Stimulated activated CD8-positive, alpha-beta memory T cell treated with anti-CD3 and anti-CD28 coated beads, Interleukin-12 subunit alpha, Interleukin-12 subunit beta, amount 100 ng/mL, for 24 hours (primary cell): ENCODE measurements around the gene USP22.
"Not testable (repeated sequence)": the region's sequence is repeated elsewhere in the genome, so short reads cannot be mapped to it uniquely, and the experiment has no call there.

ENCODE experiments used
- DNase-seq: peaks from one replicate; pipeline ENCODE4 v3.0.0-alpha.2; 2020; ENCODE audit errors: extremely low read depth

USP22 gene

DNA sequence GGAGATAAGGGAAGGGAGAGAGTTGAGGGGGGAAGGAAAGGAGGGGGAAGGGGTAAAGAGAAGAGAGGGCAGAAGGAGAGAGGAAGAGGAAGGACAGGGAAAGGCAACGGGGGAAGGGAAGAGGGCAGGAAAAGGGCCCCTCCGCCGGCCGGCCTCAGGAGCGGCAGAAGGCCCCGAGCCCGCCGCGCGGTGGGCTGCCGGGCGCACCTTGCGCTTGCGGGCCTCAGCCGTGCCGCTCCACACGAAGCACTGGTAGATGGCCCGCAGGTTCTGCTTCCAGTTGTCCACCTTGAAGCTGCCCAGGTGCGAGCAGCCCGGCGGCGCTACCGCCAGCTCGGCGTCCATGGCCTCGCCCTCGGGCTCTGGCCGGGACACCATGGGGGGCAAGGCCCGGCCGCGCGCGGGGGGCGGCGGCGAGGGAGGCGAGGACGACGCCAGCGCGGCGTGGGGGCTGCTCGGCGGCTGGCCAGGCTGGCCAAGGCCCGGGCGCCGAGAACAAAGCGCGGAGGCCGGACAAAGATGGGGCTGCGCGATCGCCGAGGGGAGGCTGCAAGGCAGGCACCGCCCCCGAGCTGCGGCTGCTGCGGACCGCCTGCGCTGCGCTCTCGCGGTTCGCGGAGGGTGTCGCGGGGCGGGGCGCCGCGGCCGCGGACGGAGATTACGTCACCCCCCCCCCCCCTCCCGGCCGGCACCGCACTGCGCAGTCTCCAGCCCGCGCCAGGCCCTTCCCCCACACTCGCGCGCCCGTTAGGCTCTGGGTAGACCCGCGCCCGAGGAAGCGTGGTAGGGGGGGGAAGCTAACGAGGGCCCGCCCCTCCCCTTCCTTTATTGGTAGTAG lies at the start of gene USP22:
TSS of gene USP22 (minus strand) at position 554 of the 838 bp plus-strand sequence. CDS start at position 378, 176 bp downstream.
- DNase-seq, result no peak

DNA sequence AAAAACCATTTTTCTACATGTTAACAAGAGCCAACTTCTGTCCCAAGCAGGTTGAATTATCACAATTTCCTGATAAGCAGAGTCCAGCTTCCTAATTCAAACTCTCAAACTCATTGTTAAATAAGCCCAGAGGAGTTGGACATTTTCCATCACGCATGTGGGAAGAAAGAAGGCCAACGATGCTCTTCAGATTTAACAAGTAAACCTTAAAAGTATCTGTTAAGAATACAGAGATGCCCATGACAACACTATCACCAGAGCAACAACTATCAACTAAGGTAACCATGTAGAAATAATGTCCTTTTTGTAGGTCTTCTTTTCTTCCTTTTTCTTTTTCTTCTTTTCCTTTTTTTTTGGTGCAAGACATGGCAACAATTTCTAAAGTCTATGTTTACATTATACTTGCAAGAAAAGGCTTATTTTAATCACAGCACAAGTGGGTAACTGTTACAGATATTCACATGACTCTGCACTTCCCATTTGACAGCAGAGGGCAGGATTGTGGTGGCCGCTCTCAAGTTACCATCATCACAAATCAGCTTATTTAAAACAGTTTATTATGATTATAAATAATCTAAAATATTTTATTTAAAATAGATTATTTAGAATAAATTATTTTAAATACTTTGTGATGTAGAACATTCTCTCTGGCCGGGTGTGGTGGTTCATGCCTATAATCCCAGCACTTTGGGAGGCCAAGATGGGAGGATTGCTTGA lies 48.2 kb upstream of the USP22 start:
- no peak for DNase-seq

DNA sequence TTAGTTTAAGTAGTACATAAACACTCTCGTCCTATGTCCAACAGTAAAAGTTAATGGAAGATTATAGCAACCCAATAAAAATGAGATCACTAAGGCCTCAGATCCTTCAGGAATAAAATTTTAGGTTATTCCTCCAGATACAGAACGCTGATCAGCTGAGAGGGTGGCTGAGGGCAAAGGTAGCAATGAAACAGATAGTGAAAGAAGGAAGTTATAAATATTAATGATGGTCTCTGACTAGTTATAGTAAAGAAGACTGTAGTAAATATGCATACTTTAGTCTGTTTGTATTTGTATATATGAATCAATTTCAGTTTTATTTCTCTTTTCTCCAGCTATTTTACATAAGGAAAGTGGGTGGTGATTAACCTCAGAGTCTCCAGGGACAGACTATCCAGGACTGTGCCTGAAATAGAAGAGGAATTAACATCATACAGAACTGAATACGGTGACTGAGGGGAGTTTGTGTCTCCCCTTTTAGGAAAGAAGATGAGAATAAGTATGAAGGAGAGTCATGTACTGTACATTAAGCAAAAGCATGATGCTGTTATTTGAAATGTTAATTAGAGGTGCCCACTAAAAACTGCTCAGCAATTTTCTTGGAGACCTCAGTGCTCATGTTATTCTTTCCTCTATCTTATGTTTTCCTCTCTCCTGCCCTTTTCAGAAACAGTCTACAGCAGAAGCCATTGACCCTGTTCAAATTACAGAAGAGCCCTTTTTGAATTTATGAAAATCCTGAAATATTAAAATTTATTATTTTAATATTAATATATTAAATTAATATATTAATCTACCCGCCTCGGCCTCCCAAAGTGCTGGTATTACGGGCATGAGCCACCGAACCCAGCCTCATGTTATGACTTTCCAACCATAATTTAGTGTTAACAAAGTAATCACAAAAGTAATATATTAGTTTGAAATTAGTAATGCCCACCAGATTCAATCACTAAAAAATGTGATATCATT lies 47.4 kb upstream of the USP22 start:
- no peak for DNase-seq

DNA sequence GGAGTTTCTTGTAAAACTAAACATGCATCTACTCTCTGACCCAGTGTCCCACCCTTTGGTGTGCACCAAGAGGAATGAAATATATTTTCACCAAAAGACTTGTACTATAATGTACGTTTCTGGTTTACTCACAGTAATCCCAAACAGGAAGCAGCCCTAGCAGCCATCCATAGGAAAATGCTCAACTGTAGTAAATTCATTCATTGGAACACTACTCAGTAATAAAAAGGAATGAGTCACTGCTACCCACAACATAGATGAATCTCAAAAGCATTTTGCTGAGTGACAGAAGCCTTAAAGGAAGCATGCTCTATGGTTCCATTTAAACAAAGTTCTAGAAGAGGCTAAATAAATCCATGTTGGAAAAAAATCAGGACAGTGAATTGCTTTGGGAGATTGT lies 46.3 kb upstream of the USP22 start:
- no peak for DNase-seq

DNA sequence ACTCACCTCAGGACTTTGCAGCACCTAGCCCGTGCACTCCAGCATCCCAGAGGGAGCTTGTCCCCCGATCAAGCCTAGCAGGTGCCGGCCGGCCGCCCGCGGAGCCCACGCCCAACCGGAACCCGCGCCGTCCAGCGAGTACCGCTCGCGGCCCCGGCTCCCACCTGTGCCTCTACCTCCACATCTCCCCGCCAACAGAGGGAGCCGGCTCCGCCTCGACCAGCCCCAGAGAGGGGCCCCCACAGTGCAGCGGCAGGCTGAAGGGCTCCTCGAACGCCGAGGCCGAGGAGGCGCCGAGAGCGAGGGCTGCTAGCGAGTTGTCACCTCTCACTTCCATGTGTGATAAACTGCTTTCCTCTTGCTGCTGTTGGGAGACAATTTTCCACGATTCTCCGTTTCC lies 42.9 kb upstream of the USP22 start:
- DNase-seq, result no peak

DNA sequence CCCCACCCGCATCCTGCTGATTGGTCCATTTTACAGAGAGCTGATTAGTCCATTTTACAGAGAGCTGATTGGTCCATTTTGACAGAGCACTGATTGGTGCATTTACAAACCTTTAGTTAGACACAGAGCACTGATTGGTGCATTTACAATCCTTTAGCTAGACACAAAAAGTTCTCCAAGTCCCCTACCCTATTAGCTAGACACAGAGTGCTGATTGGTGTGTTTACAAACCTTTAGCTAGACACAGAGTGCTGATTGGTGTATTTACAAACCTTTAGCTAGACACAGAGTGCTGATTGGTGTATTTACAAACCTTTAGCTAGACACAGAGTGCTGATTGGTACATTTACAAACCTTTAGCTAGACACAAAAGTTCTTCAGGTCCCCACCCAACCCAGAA lies 42.5 kb upstream of the USP22 start:
- not testable (repeated sequence) for DNase-seq

DNA sequence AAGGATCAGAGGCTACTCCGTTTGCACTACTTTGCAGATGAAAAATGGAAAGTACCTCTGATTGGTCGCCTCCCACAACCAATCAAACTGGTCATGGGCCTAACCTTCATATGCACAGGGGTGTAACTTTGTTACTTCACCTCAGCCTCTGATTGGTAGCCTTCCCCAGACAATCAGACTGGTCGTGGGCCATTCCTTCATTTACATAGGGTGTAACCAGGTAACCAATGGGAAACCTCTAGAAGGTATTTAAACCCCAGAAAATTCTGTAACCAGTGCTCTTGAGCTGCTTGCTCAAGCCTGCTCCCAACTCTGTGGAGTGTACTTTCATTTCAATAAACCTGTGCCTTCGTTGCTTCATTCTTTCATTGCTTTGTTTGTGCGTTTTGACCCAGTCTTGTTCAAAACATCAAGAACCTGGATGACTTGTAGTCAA lies 39.2 kb upstream of the USP22 start:
- DNase-seq, result no peak

DNA sequence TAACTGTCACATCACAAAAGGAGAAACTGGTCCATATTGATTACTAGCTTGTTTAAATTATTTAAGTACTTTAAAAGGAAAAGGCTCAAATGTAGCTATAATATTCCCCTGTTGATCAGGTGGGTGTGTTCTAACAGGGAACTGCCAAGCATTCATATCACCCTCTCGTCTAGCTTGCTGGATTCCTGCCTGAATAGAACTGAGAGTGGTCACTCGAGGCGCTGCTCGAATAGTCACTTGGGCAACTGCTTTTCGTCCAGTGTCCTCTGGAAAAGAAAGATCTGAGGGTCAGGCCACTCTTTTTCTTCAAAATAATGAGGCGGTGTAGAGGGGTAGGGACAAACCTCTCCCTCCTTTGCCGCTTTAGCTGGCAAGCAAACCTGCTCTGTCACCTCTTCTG lies 36.4 kb upstream of the USP22 start:
- DNase-seq, result no peak

DNA sequence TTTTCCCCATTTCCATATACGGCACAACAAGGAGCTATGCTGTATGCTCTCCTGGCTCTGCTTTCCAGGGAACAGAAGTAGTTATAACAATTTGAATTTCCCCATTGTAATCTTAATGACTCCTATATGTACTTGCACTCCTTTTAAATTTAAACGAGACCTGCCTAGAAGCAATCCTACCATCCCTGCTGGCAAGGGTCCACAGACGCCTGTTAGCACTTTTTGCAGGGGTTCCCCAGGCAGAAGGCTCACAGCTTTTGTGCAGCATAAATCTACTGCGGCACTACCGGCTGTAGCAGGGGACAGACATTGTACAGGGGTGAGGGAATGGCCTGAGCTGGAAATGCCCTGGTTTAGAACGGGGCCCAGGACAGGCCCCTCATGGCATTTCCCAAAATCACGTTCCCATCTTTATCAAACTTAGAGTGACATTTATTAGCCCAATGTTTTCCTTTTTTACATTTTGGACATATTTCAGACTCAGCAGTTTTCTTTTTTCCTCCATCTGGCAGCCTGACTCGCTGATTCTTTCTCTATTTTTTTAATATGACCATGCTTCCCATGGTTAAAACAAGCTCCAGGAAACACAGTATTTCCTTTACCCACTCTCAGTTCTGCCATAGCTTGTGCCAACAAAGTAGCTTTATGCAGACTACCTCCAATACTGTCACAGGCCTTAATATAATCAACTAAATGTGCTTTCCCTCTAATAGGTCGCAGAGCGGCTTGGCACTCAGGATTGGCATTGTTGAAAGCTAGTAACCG lies 35.4 kb upstream of the USP22 start:
- DNase-seq, result no peak

DNA sequence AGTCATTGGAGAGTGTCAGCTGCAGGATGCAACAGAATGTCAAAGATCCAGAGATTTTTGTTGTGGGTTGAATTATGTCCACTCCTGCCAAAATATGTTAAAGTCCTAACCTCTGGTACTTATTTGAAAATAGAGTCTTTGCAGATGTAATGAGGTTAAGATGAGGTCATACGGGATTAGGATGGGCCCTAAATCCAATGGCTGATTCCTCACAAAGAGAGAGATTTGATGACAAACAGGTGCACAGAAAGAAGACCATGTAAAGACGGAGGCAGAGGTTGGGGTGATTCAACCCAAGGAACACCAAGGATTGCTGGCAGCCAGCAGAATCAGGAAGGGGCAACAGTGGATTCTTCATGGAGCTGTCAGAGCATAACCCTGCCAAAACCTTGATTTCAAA lies 34.5 kb upstream of the USP22 start:
- no peak for DNase-seq

DNA sequence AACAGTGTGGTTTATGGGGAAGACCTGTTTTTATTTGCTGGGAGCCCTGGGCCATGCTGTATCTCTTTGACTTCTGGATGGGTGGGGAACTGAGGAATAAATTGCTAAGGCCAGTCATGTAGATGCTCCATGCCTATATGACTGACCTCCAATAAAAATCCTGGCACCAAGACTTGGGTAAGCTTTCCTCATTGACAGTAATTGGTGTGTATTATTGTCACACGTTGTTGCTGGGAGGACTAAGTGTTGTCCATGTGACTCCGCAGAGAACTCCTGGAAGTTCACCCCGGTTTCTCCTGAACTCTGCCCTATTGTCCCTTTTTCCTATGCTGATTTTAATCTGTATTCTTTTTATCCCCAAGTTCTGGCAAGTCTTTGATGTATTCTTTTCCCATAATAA lies 33.4 kb upstream of the USP22 start:
- DNase-seq, result no peak

DNA sequence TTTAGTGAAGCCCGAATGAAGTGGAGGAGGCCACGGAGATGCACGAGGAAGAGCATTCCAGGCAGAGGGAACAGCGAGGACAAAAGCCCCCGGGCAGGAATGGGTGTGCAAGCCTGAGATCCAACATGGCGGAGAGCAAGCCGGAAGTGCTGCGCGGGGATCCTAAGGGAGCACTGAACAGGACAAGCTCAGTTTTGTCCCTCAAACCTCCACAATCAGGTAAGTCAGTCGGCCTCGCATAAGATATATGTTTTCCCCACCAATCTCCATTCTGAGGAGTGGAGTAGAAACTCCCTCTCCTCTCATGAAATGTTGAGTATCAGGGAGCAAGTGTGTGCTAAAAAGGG lies 32.9 kb upstream of the USP22 start:
- no peak for DNase-seq

DNA sequence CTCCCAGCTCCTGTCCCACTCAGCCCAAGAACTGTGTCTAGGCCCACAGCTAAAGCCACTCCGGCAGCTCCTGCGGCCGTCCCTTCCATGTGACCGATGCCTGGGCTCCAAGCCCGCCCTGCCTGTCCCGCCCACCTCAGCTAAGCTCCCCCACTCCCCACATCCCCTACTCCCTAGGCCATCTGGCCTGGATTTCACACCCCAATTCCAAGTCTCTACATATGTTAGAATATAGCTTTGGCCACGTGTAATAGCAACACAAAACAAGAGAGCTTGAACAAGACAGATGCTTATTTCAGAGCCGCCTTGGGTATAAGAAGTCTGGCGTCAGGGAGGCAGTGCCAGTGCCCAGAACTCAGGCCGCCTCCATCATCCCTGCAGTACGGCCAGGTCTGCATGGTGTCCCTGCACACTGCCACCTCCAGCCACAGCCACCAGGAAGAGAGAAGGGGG lies 30.0 kb upstream of the USP22 start:
- no peak for DNase-seq

DNA sequence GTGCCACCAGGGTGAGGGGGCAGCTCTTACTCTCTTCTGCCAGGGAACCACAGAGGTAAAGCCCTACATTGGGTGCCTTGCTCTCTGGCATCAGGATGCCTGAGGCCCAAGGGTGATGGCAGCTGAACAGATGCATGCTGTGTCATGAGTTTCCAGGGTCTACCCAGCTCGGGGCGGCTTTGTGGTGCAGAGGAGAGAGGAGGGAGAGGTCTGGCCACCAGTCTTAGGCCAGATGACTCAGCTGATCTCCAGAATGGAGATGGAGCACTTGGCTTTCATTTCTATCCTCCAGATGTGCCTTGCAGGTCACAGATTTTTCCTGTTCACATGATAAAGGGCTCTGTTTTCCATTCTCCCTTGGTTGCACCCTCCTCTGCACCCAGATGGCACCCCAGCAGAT lies 23.6 kb upstream of the USP22 start:
- DNase-seq, result no peak

DNA sequence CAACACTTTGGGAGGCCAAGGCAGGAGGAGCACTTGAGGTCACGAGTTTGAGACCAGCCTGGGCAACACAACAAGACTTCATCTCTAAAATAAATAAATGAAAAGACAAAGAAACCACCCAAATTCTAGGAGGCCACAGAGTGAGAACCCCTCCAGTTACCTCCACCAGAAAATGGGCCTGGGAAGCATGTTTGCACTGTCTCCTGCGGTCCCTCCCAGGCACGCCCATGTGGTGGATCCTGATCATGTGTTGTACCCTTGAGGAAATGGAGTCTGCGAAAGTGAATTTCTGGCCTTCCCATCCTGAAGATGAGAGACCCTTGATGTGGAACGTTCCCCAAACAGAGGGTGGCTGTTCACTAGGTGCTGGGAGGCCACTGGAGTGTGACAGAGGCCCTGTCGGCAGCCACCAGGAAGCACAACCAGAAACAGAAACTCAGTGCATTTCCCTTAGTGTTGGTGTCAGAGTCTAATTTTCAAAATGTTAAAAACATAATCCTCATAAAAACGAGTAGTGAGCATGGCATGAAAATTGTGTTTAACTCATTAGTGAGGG lies 19.2 kb upstream of the USP22 start:
- DNase-seq, result no peak

DNA sequence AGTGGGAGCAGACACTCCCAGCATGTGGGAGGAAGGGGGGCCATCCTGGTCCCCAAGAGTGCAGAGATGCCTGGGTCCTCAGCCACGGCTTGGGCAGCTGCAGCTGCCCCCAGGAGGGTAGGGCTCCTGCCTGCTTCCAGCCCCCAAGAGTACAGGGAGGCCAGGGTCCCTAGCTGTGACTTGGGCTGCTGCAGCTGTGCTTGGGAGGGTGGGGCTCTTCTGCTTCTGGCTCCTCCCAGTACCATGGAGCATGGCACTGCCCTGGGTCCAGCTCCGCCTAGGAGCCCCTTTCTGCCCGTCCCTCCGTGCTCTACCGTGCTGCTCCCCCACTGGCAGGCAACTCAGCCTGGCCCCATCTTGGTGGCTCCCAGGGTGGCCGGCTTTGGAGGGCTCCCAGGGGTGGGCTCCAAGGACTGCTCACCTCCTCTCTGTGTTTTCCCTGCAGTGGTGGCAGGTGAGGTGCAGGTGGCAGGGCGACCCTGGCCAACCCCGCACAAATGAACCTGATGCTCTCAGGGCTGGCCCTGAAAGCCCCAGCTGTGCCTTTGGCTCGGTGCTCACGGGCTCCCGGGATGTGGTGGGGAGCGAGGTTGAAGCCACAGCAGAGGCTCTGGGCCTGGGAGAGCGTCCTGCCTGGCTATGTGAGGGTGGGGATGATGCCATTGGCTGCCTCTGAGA lies 18.5 kb upstream of the USP22 start:
- DNase-seq, result no peak

DNA sequence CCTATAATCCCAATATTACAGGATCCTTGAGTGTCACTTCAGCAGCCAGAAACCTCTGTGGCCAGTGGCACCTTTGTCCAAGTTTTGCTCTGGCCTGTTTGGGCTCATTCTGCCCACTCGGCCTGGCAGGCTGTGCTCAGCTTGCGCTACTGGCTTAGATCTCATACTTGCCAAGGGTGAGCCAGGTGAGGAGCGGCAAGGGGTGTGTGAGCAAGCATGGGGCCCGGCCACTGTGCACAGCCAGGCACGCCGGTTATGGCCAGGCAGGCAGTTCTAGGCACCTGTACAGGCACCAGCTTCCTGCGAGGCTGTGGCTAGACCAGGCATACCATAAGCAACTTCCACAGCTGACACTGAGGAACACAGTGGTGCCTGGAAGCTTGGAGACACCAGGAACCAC lies 16.9 kb upstream of the USP22 start:
- no peak for DNase-seq

DNA sequence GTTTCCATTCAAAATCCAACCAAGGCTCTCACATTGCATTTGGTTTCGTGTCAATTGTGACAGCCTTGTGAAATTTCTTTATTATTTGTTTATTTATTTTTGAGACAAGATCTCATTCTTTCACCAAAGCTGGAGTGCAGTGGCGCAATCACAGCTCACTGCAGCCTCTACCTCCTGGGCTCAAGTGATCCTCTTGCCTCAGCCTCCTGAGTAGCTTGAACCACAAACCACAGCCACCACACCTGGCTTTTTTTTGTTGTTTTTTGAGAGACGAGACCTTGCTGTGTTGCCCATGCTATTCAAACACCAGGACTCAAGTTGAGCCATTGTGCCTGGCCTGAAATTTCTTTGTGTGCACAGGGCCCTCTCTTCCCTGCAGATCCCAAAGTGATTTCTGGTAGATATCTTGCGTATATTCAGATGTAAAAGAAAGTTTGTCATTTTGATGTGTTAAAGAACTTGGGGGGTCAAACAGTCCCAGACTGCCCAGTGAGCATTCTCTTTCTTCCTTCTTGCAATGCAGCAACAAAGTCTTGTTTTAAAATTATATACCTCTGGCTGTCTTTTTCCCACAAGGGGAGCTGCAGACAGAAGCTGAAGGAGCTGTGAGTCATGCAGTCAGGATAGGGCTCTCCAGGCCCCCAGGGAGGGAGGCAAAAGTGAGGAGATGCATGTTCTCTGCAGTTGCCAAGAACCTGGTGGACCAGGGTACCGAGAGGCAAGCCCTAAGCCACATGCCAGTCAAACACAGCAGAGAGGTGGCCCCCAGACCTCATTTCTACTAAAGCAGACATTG lies 15.5 kb upstream of the USP22 start:
- no peak for DNase-seq

DNA sequence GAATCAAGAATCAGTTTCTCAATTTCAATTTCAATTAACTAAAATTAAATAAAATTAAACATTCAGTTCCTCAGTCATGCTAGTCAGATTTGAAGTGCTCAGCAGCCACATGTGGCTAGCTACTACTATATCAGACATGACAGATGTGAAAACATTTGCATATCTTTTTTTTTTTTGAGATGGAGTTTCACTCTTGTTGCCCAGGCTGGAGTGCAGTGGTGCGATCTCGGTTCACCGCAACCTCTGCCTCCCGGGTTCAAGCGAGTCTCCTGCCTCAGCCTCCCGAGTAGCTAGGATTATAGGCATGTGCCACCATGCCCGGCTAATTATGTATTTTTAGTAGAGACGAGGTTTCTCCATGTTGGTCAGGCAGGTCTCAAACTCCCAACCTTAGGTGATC lies 10.2 kb upstream of the USP22 start:
- DNase-seq, result not testable (repeated sequence)

DNA sequence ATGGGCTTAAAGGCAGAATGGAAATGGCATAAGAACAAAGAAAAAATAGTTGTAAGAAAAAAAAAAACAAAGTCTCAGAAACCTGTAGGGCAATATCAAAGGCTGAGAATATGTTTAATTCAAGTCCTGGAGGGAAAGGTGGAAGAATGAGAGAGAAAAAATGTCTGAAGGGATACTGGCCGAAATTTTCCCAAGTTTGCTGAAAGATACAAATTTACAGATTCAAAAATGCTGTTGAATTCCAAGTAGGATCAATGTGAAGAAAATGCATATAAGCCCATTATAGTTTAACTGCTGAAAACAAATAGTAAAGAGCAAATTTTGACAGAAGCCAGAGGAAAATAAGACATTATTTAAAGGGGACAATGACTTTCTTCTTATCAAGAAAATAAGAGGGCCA lies 6.6 kb upstream of the USP22 start:
- DNase-seq, result no peak
